ENCODE results near the gene SLC24A2. TPM values are rescaled to one million over a fixed set of nuclear protein-coding genes. Genes with fewer than 3 reads are reported as not detected.

The SLC24A2 gene
- total and polyA plus RNA-seq, 9 donors, result 0.42 to 1.4 (median 0.57) TPM

GRCh38 chr9:19769213-19769612 lies 19.6 kb downstream of the SLC24A2 start:
- no peaks in the 10 kb centered on the region for H3K9me3 ChIP-seq (replicated peaks; ENCODE audit: control insufficient read depth, low read depth, low read length)
- no peak for DNase-seq
- no peak overlapping the region for H3K27ac ChIP-seq (ENCODE audit: low read length)
- H3K36me3 ChIP-seq (ENCODE audit: control insufficient read depth, insufficient read depth, low read length), result no peaks in the 10 kb centered on the region
- 71% methylated on average over 3 of the region's 3 CpGs for WGBS (ENCODE audit: insufficient coverage)
- no peak overlapping the region for H3K4me3 ChIP-seq (ENCODE audit: low read length)
- no peaks in the 10 kb centered on the region for H3K4me1 ChIP-seq (ENCODE audit: control insufficient read depth, insufficient read depth, low read length)
- no peaks in the 10 kb centered on the region for H3K27me3 ChIP-seq (ENCODE audit: control insufficient read depth, insufficient read depth, low read length)

- Histone ChIP-seq H3K9me3 (replicated peaks; ENCODE audit: control insufficient read depth, low read depth, low read length) (no peaks in the 10 kb centered on the region), H3K36me3 (ENCODE audit: control insufficient read depth, insufficient read depth, low read length) (no peaks in the 10 kb centered on the region), H3K27ac (ENCODE audit: low read length) (no peak overlapping the region), H3K4me3 (ENCODE audit: low read length) (no peak overlapping the region), H3K27me3 (ENCODE audit: control insufficient read depth, insufficient read depth, low read length) (no peaks in the 10 kb centered on the region), H3K4me1 (ENCODE audit: control insufficient read depth, insufficient read depth, low read length) (no peaks in the 10 kb centered on the region)
- 0% methylated on average over 1 of the region's 1 CpG for WGBS (ENCODE audit: insufficient coverage)
- no peak for DNase-seq
Observed at GRCh38 chr9:19768798-19769197, 20.0 kb downstream of the SLC24A2 start.

- H3K36me3 ChIP-seq (ENCODE audit: control insufficient read depth, insufficient read depth, low read length), result no peaks in the 10 kb centered on the region
- no peak overlapping the region for H3K4me3 ChIP-seq (ENCODE audit: low read length)
- no CpG with 5 or more reads among the region's 1 CpG for WGBS (ENCODE audit: insufficient coverage)
- DNase-seq, result no peak
- H3K27me3 ChIP-seq (ENCODE audit: control insufficient read depth, insufficient read depth, low read length), result no peaks in the 10 kb centered on the region
- no peaks in the 10 kb centered on the region for H3K4me1 ChIP-seq (ENCODE audit: control insufficient read depth, insufficient read depth, low read length)
- H3K9me3 ChIP-seq (replicated peaks; ENCODE audit: control insufficient read depth, low read depth, low read length), result no peaks in the 10 kb centered on the region
- H3K27ac ChIP-seq (ENCODE audit: low read length), result no peak overlapping the region
Observed at GRCh38 chr9:19759066-19759465, 29.8 kb downstream of the SLC24A2 start.

- no peak for DNase-seq
- Histone ChIP-seq H3K4me3 (ENCODE audit: low read length) (no peak overlapping the region), H3K27ac (ENCODE audit: low read length) (no peak overlapping the region), H3K27me3 (ENCODE audit: control insufficient read depth, insufficient read depth, low read length) (no peaks in the 10 kb centered on the region), H3K9me3 (replicated peaks; ENCODE audit: control insufficient read depth, low read depth, low read length) (no peaks in the 10 kb centered on the region), H3K4me1 (ENCODE audit: control insufficient read depth, insufficient read depth, low read length) (no peaks in the 10 kb centered on the region), H3K36me3 (ENCODE audit: control insufficient read depth, insufficient read depth, low read length) (no peaks in the 10 kb centered on the region)
Observed at GRCh38 chr9:19757745-19758144, 31.1 kb downstream of the SLC24A2 start.

- Histone ChIP-seq H3K27me3 (ENCODE audit: control insufficient read depth, insufficient read depth, low read length) (no peaks in the 10 kb centered on the region), H3K36me3 (ENCODE audit: control insufficient read depth, insufficient read depth, low read length) (no peaks in the 10 kb centered on the region), H3K4me3 (ENCODE audit: low read length) (no peak overlapping the region), H3K9me3 (replicated peaks; ENCODE audit: control insufficient read depth, low read depth, low read length) (no peaks in the 10 kb centered on the region), H3K4me1 (ENCODE audit: control insufficient read depth, insufficient read depth, low read length) (no peaks in the 10 kb centered on the region), H3K27ac (ENCODE audit: low read length) (no peak overlapping the region)
- no peak for DNase-seq
- WGBS (ENCODE audit: insufficient coverage), result no CpG with 5 or more reads among the region's 2 CpGs
Observed at GRCh38 chr9:19754921-19755320, 33.9 kb downstream of the SLC24A2 start.

GRCh38 chr9:19748278-19749126 lies 40.3 kb downstream of the SLC24A2 start:
- H3K27me3 ChIP-seq (ENCODE audit: control insufficient read depth, insufficient read depth, low read length), result no peaks in the 10 kb centered on the region
- no peak overlapping the region for H3K27ac ChIP-seq (ENCODE audit: low read length)
- no peaks in the 10 kb centered on the region for H3K9me3 ChIP-seq (replicated peaks; ENCODE audit: control insufficient read depth, low read depth, low read length)
- H3K4me1 ChIP-seq (ENCODE audit: control insufficient read depth, insufficient read depth, low read length), result no peaks in the 10 kb centered on the region
- no peaks in the 10 kb centered on the region for H3K36me3 ChIP-seq (ENCODE audit: control insufficient read depth, insufficient read depth, low read length)
- H3K4me3 ChIP-seq (ENCODE audit: low read length), result no peak overlapping the region
- no peak for DNase-seq
- WGBS (ENCODE audit: insufficient coverage), result 29% methylated on average over 2 of the region's 4 CpGs

- Histone ChIP-seq H3K4me3 (ENCODE audit: low read length) (no peak overlapping the region), H3K27ac (ENCODE audit: low read length) (no peak overlapping the region), H3K36me3 (ENCODE audit: control insufficient read depth, insufficient read depth, low read length) (no peaks in the 10 kb centered on the region), H3K27me3 (ENCODE audit: control insufficient read depth, insufficient read depth, low read length) (no peaks in the 10 kb centered on the region), H3K9me3 (replicated peaks; ENCODE audit: control insufficient read depth, low read depth, low read length) (no peaks in the 10 kb centered on the region), H3K4me1 (ENCODE audit: control insufficient read depth, insufficient read depth, low read length) (no peaks in the 10 kb centered on the region)
- no CpG with 5 or more reads among the region's 2 CpGs for WGBS (ENCODE audit: insufficient coverage)
- no peak for DNase-seq
Observed at GRCh38 chr9:19746223-19746622, 42.6 kb downstream of the SLC24A2 start.

- Histone ChIP-seq H3K27me3 (ENCODE audit: control insufficient read depth, insufficient read depth, low read length) (no peaks in the 10 kb centered on the region), H3K27ac (ENCODE audit: low read length) (no peak overlapping the region), H3K4me3 (ENCODE audit: low read length) (no peak overlapping the region), H3K4me1 (ENCODE audit: control insufficient read depth, insufficient read depth, low read length) (no peaks in the 10 kb centered on the region), H3K36me3 (ENCODE audit: control insufficient read depth, insufficient read depth, low read length) (no peaks in the 10 kb centered on the region), H3K9me3 (replicated peaks; ENCODE audit: control insufficient read depth, low read depth, low read length) (no peaks in the 10 kb centered on the region)
- no peak for DNase-seq
- 55% methylated on average over 2 of the region's 4 CpGs for WGBS (ENCODE audit: insufficient coverage)
Observed at GRCh38 chr9:19741178-19741577, 47.7 kb downstream of the SLC24A2 start.
